Measurements from ENCODE around the gene TST. TPM values are rescaled to one million over a fixed set of nuclear protein-coding genes. Genes with fewer than 3 reads are reported as not detected.

TST gene
- polyA plus RNA-seq, 1 donor (not counting 4 experiments of a cell fraction or from before 2014, with no cell fraction given) = 19.9 TPM

GRCh38 chr22:37054600-37055365, 35.5 kb upstream of the TST start:
- Histone ChIP-seq H2AFZ (ENCODE audit: control insufficient read depth, low read length) (no peak overlapping the region), H3K9me3 (ENCODE audit: control insufficient read depth, low read depth, low read length) (no peaks in the 10 kb centered on the region), H4K20me1 (ENCODE audit: control insufficient read depth, extremely low read depth, insufficient read depth, low read length) (no peaks in the 10 kb centered on the region), H3K36me3 (ENCODE audit: control insufficient read depth in 2 of 2, extremely low read depth in 1 of 2, insufficient read depth in 2 of 2, low read length in 2 of 2) (peaks cover 0 to 6% of the 10 kb centered on the region in 2 experiments), H3K4me2 (ENCODE audit: control insufficient read depth, extremely low read depth, insufficient read depth, low read depth, low read length) (no peak overlapping the region), H3K4me3 (ENCODE audit: control insufficient read depth in 2 of 3, extremely low read depth in 1 of 3, insufficient read depth in 2 of 3, low read depth in 1 of 3, low read length in 3 of 3) (no peak overlapping the region), H3K79me2 (ENCODE audit: control insufficient read depth, insufficient read depth, low read length) (no peaks in the 10 kb centered on the region), H3K9ac (ENCODE audit: control insufficient read depth, extremely low read depth, insufficient read depth, low read length) (no peak overlapping the region), H3K27ac (ENCODE audit: control insufficient read depth, insufficient read depth, low read length) (no peak overlapping the region), H3K9me1 (ENCODE audit: control insufficient read depth, extremely low read depth, insufficient read depth, low read length) (no peaks in the 10 kb centered on the region), H3K27me3 (ENCODE audit: control insufficient read depth, extremely low read depth, insufficient read depth, low read length) (no peaks in the 10 kb centered on the region), H3K4me1 (ENCODE audit: control insufficient read depth, extremely low read depth, insufficient read depth, low read length) (peaks cover 5% of the 10 kb centered on the region)
- dilution Hi-C loops (cut with MboI; ENCODE audit: extremely low pct_ligation_motif_present, low sequenced_read_pairs) = no loop called here
- DNase-seq (ENCODE audit: low read depth, low spot score) (no peak), FAIRE-seq (no peak)
- no peak for TF ChIP-seq CTCF (optimal IDR thresholded peaks at IDR 0.05 in 1 of 3, IDR thresholded peaks at IDR 0.05 in 1 of 3, conservative IDR thresholded peaks at IDR 0.05 in 1 of 3; ENCODE audit: extremely low read depth in 1 of 3, insufficient read depth in 2 of 3, low read length in 3 of 3)
- TF ChIP-seq EZH2 (IDR thresholded peaks at IDR 0.05; ENCODE audit: low read length) = no peak

GRCh38 chr22:37054056-37054395, 34.8 kb upstream of the TST start:
- DNase-seq (ENCODE audit: low read depth, low spot score) (no peak), FAIRE-seq (no peak)
- no peak overlapping the region for H2AFZ ChIP-seq (ENCODE audit: control insufficient read depth, low read length)
- dilution Hi-C loops (cut with MboI; ENCODE audit: extremely low pct_ligation_motif_present, low sequenced_read_pairs) = no loop called here
- peaks cover 0 to 6% of the 10 kb centered on the region in 2 experiments for H3K36me3 ChIP-seq (ENCODE audit: control insufficient read depth in 2 of 2, extremely low read depth in 1 of 2, insufficient read depth in 2 of 2, low read length in 2 of 2)
- H3K79me2 ChIP-seq (ENCODE audit: control insufficient read depth, insufficient read depth, low read length) = no peaks in the 10 kb centered on the region
- H3K27ac ChIP-seq (ENCODE audit: control insufficient read depth, insufficient read depth, low read length) = no peak overlapping the region
- no peaks in the 10 kb centered on the region for H3K9me3 ChIP-seq (ENCODE audit: control insufficient read depth, low read depth, low read length)
- no peak overlapping the region for H3K4me2 ChIP-seq (ENCODE audit: control insufficient read depth, extremely low read depth, insufficient read depth, low read depth, low read length)
- peaks cover 5% of the 10 kb centered on the region for H3K4me1 ChIP-seq (ENCODE audit: control insufficient read depth, extremely low read depth, insufficient read depth, low read length)
- H3K27me3 ChIP-seq (ENCODE audit: control insufficient read depth, extremely low read depth, insufficient read depth, low read length) = no peaks in the 10 kb centered on the region
- no peaks in the 10 kb centered on the region for H4K20me1 ChIP-seq (ENCODE audit: control insufficient read depth, extremely low read depth, insufficient read depth, low read length)
- TF ChIP-seq EZH2 (IDR thresholded peaks at IDR 0.05; ENCODE audit: low read length) = no peak
- no peak for TF ChIP-seq CTCF (optimal IDR thresholded peaks at IDR 0.05 in 1 of 3, IDR thresholded peaks at IDR 0.05 in 1 of 3, conservative IDR thresholded peaks at IDR 0.05 in 1 of 3; ENCODE audit: extremely low read depth in 1 of 3, insufficient read depth in 2 of 3, low read length in 3 of 3)
- no peak overlapping the region for H3K4me3 ChIP-seq (ENCODE audit: control insufficient read depth in 2 of 3, extremely low read depth in 1 of 3, insufficient read depth in 2 of 3, low read depth in 1 of 3, low read length in 3 of 3)
- no peaks in the 10 kb centered on the region for H3K9me1 ChIP-seq (ENCODE audit: control insufficient read depth, extremely low read depth, insufficient read depth, low read length)
- no peak overlapping the region for H3K9ac ChIP-seq (ENCODE audit: control insufficient read depth, extremely low read depth, insufficient read depth, low read length)
